Bronchial epithelial cell (primary cell): ENCODE measurements around the gene P2RY11. TPM values are rescaled to one million over a fixed set of nuclear protein-coding genes. Genes with fewer than 3 reads are reported as not detected.

Source experiments
- DNase-seq: peaks from one replicate; pipeline ENCODE4 v3.0.0-alpha.2; 2010; ENCODE audit warnings: low read depth
- FAIRE-seq: peaks from 2 replicates; lab custom pipeline; 2011; peaks lifted over from hg19 to GRCh38; lab: Jason Lieb, UNC
- H3K27me3 ChIP-seq: 2 replicates; pipeline ENCODE4 v1.5.1; 2011; ENCODE audit warnings: low read length; ENCODE audit not compliant: control insufficient read depth, insufficient read depth
- H3K36me3 ChIP-seq: 2 replicates; pipeline ENCODE4 v1.5.1; 2011; ENCODE audit warnings: low read length; ENCODE audit not compliant: control insufficient read depth, insufficient read depth
- H3K4me3 ChIP-seq: 2 replicates; pipeline ENCODE4 v1.5.1; 2011; ENCODE audit warnings: mild to moderate bottlenecking, low read depth, low read length, control low read depth
- CTCF ChIP-seq: IDR thresholded peaks from 2 replicates; pipeline ENCODE4 v1.5.1; 2011; ENCODE audit warnings: mild to moderate bottlenecking, moderate library complexity, low read length, control low read depth, inconsistent platforms; ENCODE audit not compliant: insufficient read depth, severe bottlenecking
- total RNA-seq: library from RNA; depleted of rRNA; stranded (reverse); fragments of >200 nt; gene quantifications from 2 replicates; pipeline ENCODE4 v1.2.1, GENCODE V29; 2014

The P2RY11 gene
- total RNA-seq, 1 donor from 2014 or later: 1.1 TPM

- Histone ChIP-seq H3K4me3 (no peak overlapping the region), H3K36me3 (peaks cover 35% of the 10 kb centered on the region), H3K27me3 (no peaks in the 10 kb centered on the region)
- FAIRE-seq (no peak), DNase-seq (no peak)
- TF ChIP-seq CTCF: no peak
These were observed 2.0 kb upstream of the P2RY11 start for GRCh38 chr19:10109528-10109927.

- FAIRE-seq: no peak
- Histone ChIP-seq H3K36me3 (peaks cover 41% of the 10 kb centered on the region), H3K27me3 (no peaks in the 10 kb centered on the region), H3K4me3 (no peak overlapping the region)
- no peak for DNase-seq
- TF ChIP-seq CTCF: no peak
These were observed 1.2 kb upstream of the P2RY11 start for GRCh38 chr19:10110076-10110971.

- H3K36me3 ChIP-seq: peaks cover 45% of the 10 kb centered on the region
- TF ChIP-seq CTCF: no peak
These were observed 548 bp upstream of the P2RY11 start for GRCh38 chr19:10110972-10111317.

GRCh38 chr19:10112037-10112761 lies 706 bp downstream of the P2RY11 start:
- no peak for TF ChIP-seq CTCF
- no peak overlapping the region for H3K4me3 ChIP-seq
- FAIRE-seq: no peak
- peaks cover 54% of the 10 kb centered on the region for H3K36me3 ChIP-seq
- no peak for DNase-seq
- H3K27me3 ChIP-seq: no peaks in the 10 kb centered on the region

More at GRCh38 chr19:10110972-10111317, 548 bp upstream of the P2RY11 start:
- Histone ChIP-seq H3K27me3 (no peaks in the 10 kb centered on the region), H3K4me3 (no peak overlapping the region)
- FAIRE-seq (no peak), DNase-seq (no peak)

- peaks cover 48% of the 10 kb centered on the region for H3K36me3 ChIP-seq
- H3K4me3 ChIP-seq: no peak overlapping the region
- no peaks in the 10 kb centered on the region for H3K27me3 ChIP-seq
- DNase-seq (peak; percentile 35), FAIRE-seq (no peak)
- peak; percentile 85 for TF ChIP-seq CTCF
These were observed 1.6 kb downstream of the P2RY11 start for GRCh38 chr19:10112895-10113591.
